MM.1S (cell line): ENCODE results near the gene TIMM10.

ENCODE experiments used
- DNase-seq: peaks from one replicate; pipeline ENCODE4 v3.0.0-alpha.2; 2015
- H2AFZ ChIP-seq: fragments of 300-600 bp; sonication (generic); 2 replicates; pipeline ENCODE4 v1.6.0; 2016; ENCODE audit warnings: antibody characterized with exemption, low read length
- H3F3A ChIP-seq: fragments of 300-600 bp; sonication (generic); 2 replicates; pipeline ENCODE4 v1.6.1; 2016; ENCODE audit warnings: mild to moderate bottlenecking, antibody characterized with exemption, low read length, moderate library complexity, mixed read lengths; ENCODE audit not compliant: insufficient read depth
- H3K27ac ChIP-seq: fragments of 300-600 bp; sonication (generic); 2 replicates; pipeline ENCODE4 v1.5.1; 2016; ENCODE audit warnings: mild to moderate bottlenecking, low read length
- H3K27me3 ChIP-seq: fragments of 300-600 bp; sonication (generic); replicated peaks from 2 replicates; pipeline ENCODE4 v1.6.0; 2016; ENCODE audit warnings: low read length; ENCODE audit not compliant: insufficient read depth
- H3K36me3 ChIP-seq: fragments of 300-600 bp; sonication (generic); replicated peaks from 2 replicates; pipeline ENCODE4 v1.6.1; 2016; ENCODE audit warnings: mild to moderate bottlenecking, low read length, mixed read lengths; ENCODE audit not compliant: insufficient read depth
- H3K4me1 ChIP-seq: fragments of 300-600 bp; sonication (generic); 2 replicates; pipeline ENCODE4 v1.6.1; 2016; ENCODE audit warnings: low read length, mixed read lengths
- H3K4me2 ChIP-seq: fragments of 300-600 bp; sonication (generic); 2 replicates; pipeline ENCODE4 v1.6.0; 2016; ENCODE audit warnings: low read depth, low read length
- H3K4me3 ChIP-seq: fragments of 300-600 bp; sonication (generic); 2 replicates; pipeline ENCODE4 v1.5.1; 2016; ENCODE audit warnings: low read length, mixed read lengths
- H3K79me2 ChIP-seq: fragments of 300-600 bp; sonication (generic); 2 replicates; pipeline ENCODE4 v1.6.1; 2016; ENCODE audit warnings: mixed run types, low read length, mixed read lengths
- H3K9ac ChIP-seq: fragments of 300-600 bp; sonication (generic); 2 replicates; pipeline ENCODE4 v1.6.1; 2016; ENCODE audit warnings: low read length, mixed read lengths
- H3K9me2 ChIP-seq: fragments of 300-600 bp; sonication (generic); replicated peaks from 2 replicates; pipeline ENCODE4 v1.6.1; 2016; ENCODE audit warnings: mild to moderate bottlenecking, low read length, mixed read lengths; ENCODE audit not compliant: insufficient read depth
- H3K9me3 ChIP-seq: fragments of 300-600 bp; sonication (generic); replicated peaks from 2 replicates; pipeline ENCODE4 v1.6.1; 2016; ENCODE audit warnings: mild to moderate bottlenecking, low read length, mixed read lengths; ENCODE audit not compliant: insufficient read depth
- H4K20me1 ChIP-seq: fragments of 300-600 bp; sonication (generic); 2 replicates; pipeline ENCODE4 v1.6.1; 2016; ENCODE audit warnings: mild to moderate bottlenecking, low read length, moderate library complexity, mixed read lengths; ENCODE audit not compliant: insufficient read depth
- EZH2 ChIP-seq: fragments of 300-600 bp; sonication (generic); optimal IDR thresholded peaks from 2 replicates; pipeline ENCODE3; 2017; ENCODE audit warnings: low read depth, mild to moderate bottlenecking, antibody characterized with exemption, low read length, mixed read lengths
- EZH2phosphoT487 ChIP-seq: fragments of 300-600 bp; sonication (generic); IDR thresholded peaks from 2 replicates; pipeline ENCODE4 v1.6.1; 2018; ENCODE audit warnings: antibody characterized with exemption, low read length
- TF ChIP-seq, protein P1 (sequence below): fragments of 300-600 bp; sonication (generic); IDR thresholded peaks from 2 replicates; pipeline ENCODE4 v1.5.1; 2016; ENCODE audit warnings: antibody characterized with exemption, low read length, mixed read lengths

The TIMM10 gene

GRCh38 chr11:57530596-57531507 lies at the start of gene TIMM10:
TIMM10 (minus strand) TSS chr11:57530754; CDS start chr11:57530189, 565 bp downstream.
- H3K79me2 ChIP-seq, result peaks cover 35% of the 10 kb centered on the region
- H3K9me2 ChIP-seq, result no peaks in the 10 kb centered on the region
- H3K4me1 ChIP-seq, result peaks cover 19% of the 10 kb centered on the region; the same call in 1 of the 2 replicates
- no peak for TF ChIP-seq EZH2
- TF ChIP-seq, protein P1, sequence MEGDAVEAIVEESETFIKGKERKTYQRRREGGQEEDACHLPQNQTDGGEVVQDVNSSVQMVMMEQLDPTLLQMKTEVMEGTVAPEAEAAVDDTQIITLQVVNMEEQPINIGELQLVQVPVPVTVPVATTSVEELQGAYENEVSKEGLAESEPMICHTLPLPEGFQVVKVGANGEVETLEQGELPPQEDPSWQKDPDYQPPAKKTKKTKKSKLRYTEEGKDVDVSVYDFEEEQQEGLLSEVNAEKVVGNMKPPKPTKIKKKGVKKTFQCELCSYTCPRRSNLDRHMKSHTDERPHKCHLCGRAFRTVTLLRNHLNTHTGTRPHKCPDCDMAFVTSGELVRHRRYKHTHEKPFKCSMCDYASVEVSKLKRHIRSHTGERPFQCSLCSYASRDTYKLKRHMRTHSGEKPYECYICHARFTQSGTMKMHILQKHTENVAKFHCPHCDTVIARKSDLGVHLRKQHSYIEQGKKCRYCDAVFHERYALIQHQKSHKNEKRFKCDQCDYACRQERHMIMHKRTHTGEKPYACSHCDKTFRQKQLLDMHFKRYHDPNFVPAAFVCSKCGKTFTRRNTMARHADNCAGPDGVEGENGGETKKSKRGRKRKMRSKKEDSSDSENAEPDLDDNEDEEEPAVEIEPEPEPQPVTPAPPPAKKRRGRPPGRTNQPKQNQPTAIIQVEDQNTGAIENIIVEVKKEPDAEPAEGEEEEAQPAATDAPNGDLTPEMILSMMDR, result peak; percentile 10; the same call in 1 of the 2 replicates
- peak within 1 kb of the TSS; percentile 90 for H3K9ac ChIP-seq
- no peaks in the 10 kb centered on the region for H3K9me3 ChIP-seq
- no peaks in the 10 kb centered on the region for H3K36me3 ChIP-seq
- peak within 1 kb of the TSS; percentile 92 for H3K4me3 ChIP-seq
- no peaks in the 10 kb centered on the region for H3K27me3 ChIP-seq
- H3F3A ChIP-seq, result peaks cover 7% of the 10 kb centered on the region; the same call in 1 of the 2 replicates
- peak; percentile 99 for DNase-seq
- peak within 1 kb of the TSS; percentile 82 for H2AFZ ChIP-seq
- H3K4me2 ChIP-seq, result peak within 1 kb of the TSS; percentile 87
- no peaks in the 10 kb centered on the region for H4K20me1 ChIP-seq
- H3K27ac ChIP-seq, result peak within 1 kb of the TSS; percentile 65; the same call in 1 of the 2 replicates

- Histone ChIP-seq H3K27me3 (no peaks in the 10 kb centered on the region), H3K4me1 (no peaks in the 10 kb centered on the region), H3K4me2 (no peak overlapping the region), H3K27ac (no peak overlapping the region), H2AFZ (no peak overlapping the region), H3K36me3 (no peaks in the 10 kb centered on the region), H3F3A (no peaks in the 10 kb centered on the region), H3K4me3 (no peak overlapping the region), H3K9me2 (no peaks in the 10 kb centered on the region), H3K79me2 (no peaks in the 10 kb centered on the region), H3K9ac (no peak overlapping the region), H3K9me3 (no peaks in the 10 kb centered on the region), H4K20me1 (no peaks in the 10 kb centered on the region)
- DNase-seq, result no peak
- TF ChIP-seq EZH2 (no peak), EZH2phosphoT487 (no peak)
- TF ChIP-seq, protein P1, result no peak
Observed at GRCh38 chr11:57574061-57574460, 43.5 kb upstream of the TIMM10 start.

- Histone ChIP-seq H3K36me3 (no peaks in the 10 kb centered on the region), H3K27ac (no peak overlapping the region), H3K4me2 (no peak overlapping the region), H3K9me3 (no peaks in the 10 kb centered on the region), H4K20me1 (no peaks in the 10 kb centered on the region), H3K9me2 (no peaks in the 10 kb centered on the region), H3K4me1 (no peaks in the 10 kb centered on the region), H3K9ac (no peak overlapping the region), H3K79me2 (peaks cover 7% of the 10 kb centered on the region), H2AFZ (no peak overlapping the region), H3F3A (peaks cover 8% of the 10 kb centered on the region; the same call in 1 of the 2 replicates), H3K4me3 (no peak overlapping the region), H3K27me3 (no peaks in the 10 kb centered on the region)
- no peak for DNase-seq
- TF ChIP-seq EZH2 (no peak), EZH2phosphoT487 (no peak)
- TF ChIP-seq, protein P1, result no peak
Observed at GRCh38 chr11:57571606-57572005, 41.1 kb upstream of the TIMM10 start.
